ENCODE data around the gene RPL36.
"Not testable (repeated sequence)": the region's sequence is repeated elsewhere in the genome, so short reads cannot be mapped to it uniquely, and the experiment has no call there.

RPL36 gene

DNA sequence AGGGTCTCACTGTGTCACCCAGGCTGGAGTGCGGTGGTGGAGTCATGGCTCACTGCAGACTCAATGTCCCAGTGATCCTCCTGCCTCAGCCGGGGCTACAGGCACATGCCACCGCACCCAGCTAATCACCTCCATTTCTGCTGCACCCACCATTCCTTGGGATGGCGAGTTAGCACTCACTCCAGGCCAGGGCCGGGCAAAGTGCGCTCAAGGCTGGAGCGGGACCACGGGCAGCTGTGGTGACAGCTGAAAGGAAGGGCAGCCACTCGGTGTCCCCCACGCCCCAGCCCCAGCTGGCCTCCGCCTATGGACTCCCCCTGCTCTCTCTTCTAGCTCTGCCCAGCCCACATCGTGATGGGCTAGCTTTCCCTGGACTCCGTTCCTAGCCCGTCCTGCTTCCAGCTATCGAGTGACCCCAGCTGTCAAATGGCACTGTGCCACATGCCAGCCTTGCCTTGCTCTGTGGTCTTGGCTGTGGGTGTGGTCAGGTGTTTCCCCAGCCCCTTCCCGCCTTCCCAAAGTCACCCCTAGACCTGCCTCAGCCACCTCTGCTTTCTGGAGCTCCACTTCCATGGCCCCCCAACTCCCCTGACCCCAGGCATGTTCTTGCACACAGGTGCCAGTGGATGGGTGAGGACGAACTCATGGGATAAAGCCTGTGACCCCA, 13.9 kb upstream of the RPL36 start:
- DNase-seq: no peak

DNA sequence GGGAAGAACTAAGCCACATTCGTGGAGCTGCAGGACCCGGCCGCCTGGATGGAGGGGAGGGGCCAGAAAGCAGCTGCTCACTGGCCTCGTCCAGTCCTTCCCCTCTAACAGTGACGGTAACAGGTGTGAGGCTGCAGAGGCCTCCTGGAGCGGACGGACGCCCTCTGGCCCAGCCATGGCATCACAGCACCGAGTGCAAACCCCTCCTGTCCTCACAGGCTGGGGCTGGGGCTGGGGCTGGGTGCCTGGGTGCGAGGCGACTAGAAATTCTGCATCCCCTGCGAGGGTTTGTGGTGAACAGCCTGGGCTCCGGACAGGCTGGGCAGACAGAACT, 13.4 kb upstream of the RPL36 start:
- no peak for DNase-seq

- no peak for DNase-seq
Observed at GRCh38 chr19:5677136-5677535, 13.0 kb upstream of the RPL36 start.

DNA sequence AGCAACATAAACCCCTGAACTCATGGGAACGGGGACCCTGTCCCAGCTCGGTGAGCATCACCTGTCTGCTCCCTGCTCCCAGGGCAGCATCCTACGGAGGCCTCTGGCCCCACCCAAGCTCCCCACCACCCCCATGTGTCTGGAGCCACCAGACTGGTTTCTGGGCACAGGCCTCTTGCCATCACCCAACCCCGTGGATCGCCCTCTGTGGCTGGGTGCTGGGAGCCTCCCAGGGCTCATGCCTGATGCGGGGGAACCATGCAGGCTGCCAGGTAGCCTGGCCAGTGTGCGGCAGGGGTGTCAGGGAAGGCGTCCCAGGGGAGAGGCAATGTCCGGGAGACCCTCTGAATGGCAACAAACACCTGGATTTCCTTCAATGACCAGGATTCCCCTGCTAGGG, 12.5 kb upstream of the RPL36 start:
- no peak for DNase-seq

GRCh38 chr19:5678071-5678718, 11.9 kb upstream of the RPL36 start:
- DNase-seq: no peak

GRCh38 chr19:5679289-5680083, 10.6 kb upstream of the RPL36 start:
- DNase-seq: no peak

DNA sequence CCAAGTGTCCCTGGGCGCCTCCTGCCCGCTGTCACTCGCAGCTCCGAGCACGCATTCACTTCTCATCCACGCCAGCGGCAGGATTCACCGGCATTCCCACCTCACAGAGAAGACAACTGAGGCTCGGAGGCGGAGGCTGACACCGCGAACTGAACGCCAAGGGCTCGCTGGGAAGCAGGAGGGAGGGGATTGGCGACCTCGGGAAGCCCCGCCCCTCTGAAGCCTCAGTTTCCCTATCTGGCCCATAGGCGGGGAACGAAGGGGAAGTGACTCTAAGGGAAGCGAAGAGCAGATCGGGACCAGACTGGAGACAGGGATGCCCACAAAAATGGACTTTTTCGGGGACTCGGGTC, 10.0 kb upstream of the RPL36 start:
- DNase-seq: peak; percentile 31

DNA sequence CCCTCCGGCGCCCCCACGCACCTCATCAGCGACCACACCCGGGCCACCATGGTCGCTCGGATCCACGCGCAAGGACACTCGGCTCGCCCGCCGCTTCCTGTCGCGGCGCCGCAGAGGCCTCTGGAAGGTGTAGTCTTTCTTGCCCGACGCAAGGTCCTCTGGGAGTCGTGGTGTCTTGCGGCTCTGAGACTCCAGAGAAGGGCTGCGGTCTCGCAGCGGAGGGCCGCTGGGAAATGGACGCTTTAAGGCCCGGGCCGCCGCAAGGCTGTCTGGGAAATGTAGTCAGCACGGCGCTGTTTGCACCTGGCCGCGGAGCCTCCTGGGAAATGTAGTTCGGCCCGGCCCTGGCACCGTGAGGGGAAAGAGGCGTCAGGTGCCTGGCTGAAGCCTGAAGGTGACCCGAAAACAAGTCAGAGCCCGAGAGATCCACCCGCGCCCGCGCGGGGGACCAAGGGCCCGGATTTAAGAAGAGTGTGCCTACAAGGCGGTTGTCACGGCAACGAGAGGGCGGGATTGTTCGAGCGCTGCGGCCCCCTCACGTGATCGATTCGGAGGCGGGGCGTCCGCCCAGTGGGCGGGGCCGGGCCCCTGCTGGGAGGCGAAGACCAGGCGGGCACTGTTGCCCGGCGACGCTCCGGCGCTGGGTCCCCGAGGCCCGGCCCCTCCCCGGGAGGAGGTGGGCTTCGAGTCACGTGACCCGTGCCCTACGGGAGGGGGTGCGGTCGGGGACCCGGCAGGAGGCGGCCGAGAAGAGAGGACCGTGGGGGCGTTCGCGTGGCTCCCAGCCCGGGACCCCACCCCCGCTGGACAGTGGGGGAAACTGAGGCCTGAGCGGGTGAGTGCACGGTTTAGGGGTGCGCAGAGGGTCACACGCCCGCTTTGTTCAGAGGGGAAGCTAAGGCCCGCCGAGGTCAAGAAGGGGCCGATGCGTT, 9.4 kb upstream of the RPL36 start, which contains the start of the genes HSD11B1L and MICOS13:
TSS of gene HSD11B1L (plus strand) at position 591 of the 932 bp plus-strand sequence. CDS start 3,806 bp downstream, outside the sequence.
TSS of gene MICOS13 (minus strand) at position 80 of the 932 bp plus-strand sequence. CDS start at position 50, 30 bp downstream.
- DNase-seq: peak; percentile 98

DNA sequence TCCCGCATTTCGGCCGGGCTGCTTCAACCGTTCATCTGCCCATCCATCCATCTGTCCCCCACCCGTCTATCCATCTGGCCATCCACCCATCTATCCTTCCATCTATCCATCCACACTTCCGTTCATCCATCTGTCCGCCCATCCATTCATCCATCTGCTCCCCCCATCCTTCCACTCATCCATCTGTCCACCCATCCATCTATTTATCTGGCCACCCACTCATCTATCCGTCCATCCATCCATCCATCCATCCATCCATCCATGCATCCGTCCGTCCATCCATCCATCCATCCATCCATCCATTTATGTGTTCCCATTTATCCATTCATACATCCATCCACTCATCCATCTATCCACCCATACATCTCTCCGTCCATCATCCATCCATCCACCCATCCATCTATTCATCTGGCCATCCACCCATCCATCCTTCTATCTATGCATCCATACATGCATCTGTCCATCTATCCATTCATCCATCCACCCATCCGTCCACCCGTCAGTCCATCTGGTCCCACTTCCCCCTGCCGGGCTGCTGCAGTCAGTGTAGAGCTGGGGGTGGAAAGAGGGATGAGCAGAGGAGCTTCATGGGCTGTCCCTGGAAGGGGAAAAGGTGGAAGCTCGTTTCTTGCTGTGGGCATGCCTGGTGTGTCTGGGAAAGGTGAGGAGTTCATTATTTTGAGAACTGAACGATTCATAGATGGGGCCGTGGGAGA, 8.5 kb upstream of the RPL36 start:
- DNase-seq: no peak

DNA sequence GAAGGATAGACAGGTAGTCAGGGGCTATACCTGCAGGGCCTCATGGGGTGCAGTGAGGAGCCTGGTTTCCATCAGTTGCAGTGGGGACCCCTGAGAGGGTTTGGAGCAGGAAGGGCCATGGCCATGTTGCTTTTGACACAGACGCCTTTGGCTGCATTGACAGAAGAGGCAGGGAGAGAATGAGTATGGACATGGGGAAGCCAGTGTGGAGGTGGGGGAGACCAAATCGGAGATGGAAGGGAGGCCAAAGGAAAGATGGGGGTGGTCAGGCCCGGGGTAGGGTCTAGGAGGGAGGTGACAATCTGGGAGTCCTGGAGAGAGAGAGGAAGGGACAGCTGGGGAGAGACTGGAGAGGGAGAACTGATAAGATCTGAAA, 8.0 kb upstream of the RPL36 start:
- DNase-seq: no peak

DNA sequence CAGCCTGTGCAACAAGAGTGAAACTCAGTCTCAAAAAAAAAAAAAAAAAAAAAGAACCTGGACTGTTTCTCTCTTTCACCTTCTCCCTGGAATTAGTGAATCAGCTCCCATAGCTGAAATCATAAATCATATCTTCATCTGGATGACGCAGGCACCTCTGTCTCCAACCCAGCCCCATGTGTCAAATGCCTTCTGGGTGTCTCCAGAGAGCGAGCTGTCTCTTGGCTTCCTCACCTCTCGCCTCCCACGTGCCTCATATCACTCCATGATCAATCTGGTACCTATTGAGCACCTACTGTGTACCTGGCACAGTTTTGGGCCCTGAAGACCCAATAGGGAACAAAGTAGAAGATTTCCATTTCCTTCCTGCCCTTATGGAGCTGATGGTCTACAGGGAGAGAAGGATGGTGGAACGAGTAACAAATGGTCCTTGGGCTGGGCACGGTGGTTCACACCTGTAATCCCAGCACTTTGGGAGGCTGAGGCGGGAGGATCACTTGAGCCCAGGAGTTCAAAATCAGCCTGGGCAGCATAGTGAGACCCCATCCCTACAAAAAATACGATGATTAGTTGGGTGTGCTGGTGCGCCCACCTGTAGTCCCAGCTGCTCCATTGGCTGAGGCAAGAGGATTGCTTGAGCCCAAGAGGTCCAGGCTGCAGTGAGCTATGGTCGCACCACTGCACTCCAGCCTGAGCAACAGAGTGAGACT, 6.8 kb upstream of the RPL36 start:
- no peak for DNase-seq

GRCh38 chr19:5684694-5685430, 5.2 kb upstream of the RPL36 start:
- no peak for DNase-seq

DNA sequence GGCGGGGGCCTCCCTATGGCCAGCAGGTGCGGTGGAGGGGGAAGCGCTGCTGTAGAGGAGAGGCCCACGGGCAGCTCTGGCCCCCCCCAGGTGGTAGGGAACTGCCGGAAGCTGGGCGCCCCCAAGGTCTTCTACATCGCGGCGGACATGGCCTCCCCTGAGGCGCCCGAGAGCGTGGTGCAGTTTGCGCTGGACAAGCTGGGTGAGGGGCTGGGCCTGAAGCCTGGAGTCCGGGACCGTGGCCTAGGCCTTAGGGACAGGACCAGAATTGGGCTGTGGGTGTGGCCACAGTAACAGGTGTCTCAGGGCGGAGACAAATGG, 3.8 kb upstream of the RPL36 start:
- DNase-seq: no peak

DNA sequence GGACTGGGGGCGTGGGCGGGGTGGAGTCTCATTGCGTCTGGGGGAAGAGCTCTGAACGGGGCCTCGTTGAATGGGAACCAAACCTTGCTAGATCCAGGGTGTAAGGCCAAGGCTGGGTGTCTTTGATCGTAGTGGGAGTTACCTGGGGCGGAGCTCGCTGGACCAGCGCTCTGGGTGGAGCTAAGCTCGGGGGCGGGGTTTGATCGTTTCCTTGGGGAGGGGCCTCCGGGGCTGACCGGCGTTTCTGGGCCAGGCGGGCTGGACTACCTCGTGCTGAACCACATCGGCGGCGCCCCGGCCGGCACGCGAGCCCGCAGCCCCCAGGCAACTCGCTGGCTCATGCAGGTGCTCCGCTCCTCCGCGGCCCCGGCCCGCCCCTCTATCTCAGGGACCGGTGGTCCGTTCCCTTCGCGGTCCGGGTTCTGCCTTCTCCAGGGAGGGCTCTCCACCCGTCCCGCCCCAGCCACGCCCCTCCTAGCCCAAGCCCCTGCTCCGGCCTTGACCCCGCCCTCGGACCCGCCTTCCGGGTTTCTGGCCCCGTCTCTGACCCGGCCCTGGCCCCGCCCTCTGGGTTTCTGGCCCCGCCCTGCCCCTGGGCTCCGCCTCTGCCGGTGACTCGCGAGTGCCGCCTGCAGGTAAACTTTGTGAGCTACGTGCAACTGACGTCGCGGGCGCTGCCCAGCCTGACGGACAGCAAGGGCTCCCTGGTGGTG, 3.3 kb upstream of the RPL36 start:
- peak; percentile 99 for DNase-seq

DNA sequence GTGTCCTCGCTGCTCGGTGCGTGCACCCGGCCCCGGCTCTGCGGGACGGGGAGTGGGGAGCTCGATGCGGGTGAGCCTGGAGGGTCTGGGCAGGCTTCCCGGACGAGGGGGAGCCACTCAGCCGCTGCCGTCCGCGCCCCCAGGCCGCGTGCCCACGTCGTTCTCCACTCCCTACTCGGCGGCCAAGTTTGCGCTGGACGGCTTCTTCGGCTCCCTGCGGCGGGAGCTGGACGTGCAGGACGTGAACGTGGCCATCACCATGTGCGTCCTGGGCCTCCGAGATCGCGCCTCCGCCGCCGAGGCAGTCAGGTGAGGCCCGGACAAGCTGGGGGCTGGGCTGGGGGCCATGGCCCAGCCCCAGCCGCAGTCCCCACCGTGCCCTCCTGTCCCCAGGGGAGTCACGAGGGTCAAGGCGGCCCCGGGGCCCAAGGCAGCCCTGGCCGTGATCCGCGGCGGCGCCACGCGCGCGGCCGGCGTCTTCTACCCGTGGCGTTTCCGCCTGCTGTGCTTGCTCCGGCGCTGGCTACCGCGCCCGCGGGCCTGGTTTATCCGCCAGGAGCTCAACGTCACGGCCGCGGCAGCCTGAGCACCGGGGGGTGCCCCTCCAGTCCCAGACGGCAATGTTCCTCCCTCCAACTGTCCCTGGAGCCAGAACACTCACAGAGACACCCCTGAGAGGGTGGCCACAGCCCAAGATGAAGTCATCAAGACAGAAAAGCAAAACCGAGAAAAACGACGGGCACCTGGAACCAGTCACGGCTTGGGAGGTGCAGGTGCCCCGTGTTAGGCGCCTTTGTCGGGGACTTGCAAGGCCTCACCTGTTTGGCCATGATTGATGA, 2.5 kb upstream of the RPL36 start:
- DNase-seq: no peak

DNA sequence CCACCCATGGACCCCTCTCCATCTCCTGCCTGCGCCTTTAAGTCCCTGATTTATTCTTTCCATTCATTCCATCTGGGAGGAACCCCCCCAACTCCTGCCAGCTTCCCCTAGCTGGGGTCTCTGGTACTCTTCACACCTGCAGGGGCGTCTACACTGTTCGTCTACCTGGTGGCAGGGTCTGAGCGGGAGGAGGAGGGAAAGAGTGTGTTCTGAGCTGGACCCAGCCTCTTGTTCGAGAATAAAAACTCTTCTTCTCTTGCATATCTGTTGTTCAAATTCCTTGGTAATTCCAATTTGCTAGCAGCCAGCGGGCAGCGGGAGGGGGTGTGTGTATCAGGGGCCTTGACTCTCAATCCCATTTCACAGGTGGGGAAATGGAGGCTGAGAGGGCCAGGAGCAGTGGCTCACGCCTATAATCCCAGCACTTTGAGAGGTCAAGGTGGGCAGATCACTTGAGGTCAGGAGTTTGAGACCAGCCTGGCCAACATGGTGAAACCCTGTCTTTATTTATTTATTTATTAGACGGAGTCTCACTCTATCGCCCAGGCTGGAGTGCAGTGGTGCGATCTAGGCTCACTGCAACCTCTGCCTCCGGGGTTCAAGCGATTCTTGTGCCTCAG, 1.7 kb upstream of the RPL36 start:
- not testable (repeated sequence) for DNase-seq

GRCh38 chr19:5690955-5691821, 1.1 kb downstream of the RPL36 start:
- peak; percentile 38 for DNase-seq
